Central memory CD4-positive, alpha-beta T cell (primary cell): ENCODE data around the gene CMA1.

Experiments used
- DNase-seq: peaks from one replicate; pipeline ENCODE4 v3.0.0; 2022

The CMA1 gene

GRCh38 chr14:24465368-24465767, 42.7 kb downstream of the CMA1 start:
- no peak for DNase-seq

- no peak for DNase-seq
These were observed 43.9 kb downstream of the CMA1 start for GRCh38 chr14:24463884-24464785.

- DNase-seq = no peak
These were observed 44.8 kb downstream of the CMA1 start for GRCh38 chr14:24463017-24463883.

GRCh38 chr14:24461336-24461735, 46.7 kb downstream of the CMA1 start:
- DNase-seq = no peak

- no peak for DNase-seq
These were observed 48.7 kb downstream of the CMA1 start for GRCh38 chr14:24459331-24459730.

- no peak for DNase-seq
These were observed 49.3 kb downstream of the CMA1 start for GRCh38 chr14:24458736-24459135.

GRCh38 chr14:24456980-24457379, 51.1 kb downstream of the CMA1 start:
- DNase-seq = no peak
